ENCODE measurements around the gene AKAP13.

- TF ChIP-seq NANOG (IDR thresholded peaks at IDR 0.05; ENCODE audit: insufficient read depth, low read depth, low read length, poor library complexity, severe bottlenecking) (no peak), CTCF (IDR thresholded peaks at IDR 0.05; ENCODE audit: control extremely low read depth in 1 of 3, insufficient read depth in 1 of 3, low read depth in 1 of 3, low read length in 3 of 3) (no peak), POLR2AphosphoS5 (IDR thresholded peaks at IDR 0.05; ENCODE audit: low read depth, low read length) (no peak), SIRT6 (IDR thresholded peaks at IDR 0.05; ENCODE audit: low read length) (no peak), GTF2F1 (IDR thresholded peaks at IDR 0.05; ENCODE audit: borderline replicate concordance, low read depth, low read length) (no peak), ZNF274 (IDR thresholded peaks at IDR 0.05; ENCODE audit: borderline replicate concordance, extremely low read depth, low read length) (no peak), EGR1 (IDR thresholded peaks at IDR 0.05; ENCODE audit: borderline replicate concordance, low read depth, low read length) (no peak), EZH2 (IDR thresholded peaks at IDR 0.05; ENCODE audit: low read depth, low read length, severe bottlenecking) (no peak), JUND (IDR thresholded peaks at IDR 0.05; ENCODE audit: low read length) (no peak), POLR2A (IDR thresholded peaks at IDR 0.05; ENCODE audit: control extremely low read depth in 1 of 2, low read depth in 2 of 2, low read length in 2 of 2) (no peak), TAF1 (IDR thresholded peaks at IDR 0.05; ENCODE audit: low read depth, low read length) (no peak), USF2 (IDR thresholded peaks at IDR 0.05; ENCODE audit: low read length) (no peak), EP300 (IDR thresholded peaks at IDR 0.05; ENCODE audit: borderline replicate concordance in 1 of 2, low read depth in 2 of 2, low read length in 2 of 2) (no peak), ASH2L (IDR thresholded peaks at IDR 0.05; ENCODE audit: low read length) (no peak)
Observed at GRCh38 chr15:85614059-85614458, 233.7 kb downstream of the AKAP13 start.

Measured in H1 (cell line).